ENCODE data around the gene DYNLT2B. TPM values are rescaled to one million over a fixed set of nuclear protein-coding genes. Genes with fewer than 3 reads are reported as not detected.
"Not testable (repeated sequence)": the region's sequence is repeated elsewhere in the genome, so short reads cannot be mapped to it uniquely, and the experiment has no call there.

DYNLT2B gene
- polyA plus RNA-seq, 3 donors = 2.5 to 3.0 (median 2.7) TPM

DNA sequence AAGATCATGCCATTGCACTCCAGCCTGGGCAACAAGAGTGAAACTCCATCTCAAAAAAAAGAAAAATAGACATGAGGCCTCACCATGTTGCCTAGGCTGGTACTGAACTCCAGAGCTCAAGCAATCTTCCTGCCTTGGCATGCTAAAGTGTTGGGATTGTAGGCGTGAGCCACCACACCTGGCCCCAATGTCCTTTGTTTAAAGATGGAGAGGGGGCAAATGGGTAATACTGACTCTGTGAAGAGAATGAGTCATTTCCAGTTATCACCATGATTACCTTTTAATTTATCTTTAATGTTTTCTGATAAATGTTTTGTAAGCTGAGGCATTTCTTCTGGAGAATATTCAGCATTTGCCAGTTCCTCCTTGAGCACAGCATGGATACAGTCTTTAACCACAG is 2.2 kb downstream of the DYNLT2B start:
- no peak overlapping the region for H3K27ac ChIP-seq (ENCODE audit: low read depth in 1 of 2, low read length in 2 of 2)

DNA sequence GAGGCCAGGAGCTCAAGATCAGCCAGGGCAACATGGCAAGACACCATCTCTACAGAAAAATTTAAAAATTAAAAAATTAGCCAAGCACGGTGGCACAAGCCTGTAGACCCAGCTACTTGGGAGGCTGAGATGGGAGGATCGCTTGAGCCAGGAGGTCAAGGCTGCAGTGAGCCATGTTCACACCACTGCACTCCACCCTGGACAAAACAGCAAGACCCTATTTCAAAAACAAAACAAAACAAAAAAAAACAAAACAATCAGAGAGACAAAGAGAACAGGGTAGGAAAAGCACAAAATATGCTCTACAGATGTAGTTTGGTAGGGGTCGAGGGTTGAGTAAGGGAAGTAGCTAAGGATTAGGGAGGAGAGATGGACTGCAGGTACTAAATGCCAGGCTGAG is 3.4 kb downstream of the DYNLT2B start:
- H3K9me3 ChIP-seq (replicated peaks in 1 of 2; ENCODE audit: control insufficient read depth in 1 of 2, insufficient read depth in 1 of 2, low read length in 2 of 2) = no peaks in the 10 kb centered on the region
- Mint-ChIP-seq H3K36me3 (peaks cover 0 to 2% of the 10 kb centered on the region in 2 donors), H3K4me1 (peaks cover 14% of the 10 kb centered on the region), H3K9me3 (no peaks in the 10 kb centered on the region), H3K27ac (peak overlapping the region in 1 of 7 donors; percentile 6), H3K27me3 (ENCODE audit: low read depth in 3 of 3) (peaks cover 0 to 5% (median 1%) of the 10 kb centered on the region in 3 donors), H3K4me3 (no peak overlapping the region)
- peaks cover 0 to 2% of the 10 kb centered on the region in 2 donors for H3K36me3 ChIP-seq (replicated peaks in 1 of 2; ENCODE audit: control insufficient read depth in 1 of 2, insufficient read depth in 2 of 2, low read length in 2 of 2)
- no peak overlapping the region for H3K4me3 ChIP-seq (replicated peaks in 1 of 3; ENCODE audit: low read depth in 2 of 3, low read length in 3 of 3)
- H2AFZ ChIP-seq (ENCODE audit: insufficient read depth, low read depth, low read length, poor library complexity, severe bottlenecking) = no peak overlapping the region
- peaks cover 5% of the 10 kb centered on the region for H3K79me2 ChIP-seq (ENCODE audit: insufficient read depth, low read length)
- intact Hi-C loops (cut with micrococcal nuclease) = loop anchor here in 1 of 2 donors (10.0 kb wide), 1 partner anchor 100 kb away; no protein-coding TSS in a partner anchor
- WGBS (ENCODE audit: insufficient coverage) = 89% methylated on average over 1 of the region's 3 CpGs
- H3K9ac ChIP-seq (ENCODE audit: insufficient read depth, low read length, poor library complexity, severe bottlenecking) = no peak overlapping the region
- H3K4me1 ChIP-seq (ENCODE audit: control insufficient read depth in 1 of 2, insufficient read depth in 2 of 2, low read length in 2 of 2) = peaks cover 2 to 6% of the 10 kb centered on the region in 2 donors
- no peaks in the 10 kb centered on the region for H4K20me1 ChIP-seq (ENCODE audit: insufficient read depth, low read length)
- TF ChIP-seq, protein P1, sequence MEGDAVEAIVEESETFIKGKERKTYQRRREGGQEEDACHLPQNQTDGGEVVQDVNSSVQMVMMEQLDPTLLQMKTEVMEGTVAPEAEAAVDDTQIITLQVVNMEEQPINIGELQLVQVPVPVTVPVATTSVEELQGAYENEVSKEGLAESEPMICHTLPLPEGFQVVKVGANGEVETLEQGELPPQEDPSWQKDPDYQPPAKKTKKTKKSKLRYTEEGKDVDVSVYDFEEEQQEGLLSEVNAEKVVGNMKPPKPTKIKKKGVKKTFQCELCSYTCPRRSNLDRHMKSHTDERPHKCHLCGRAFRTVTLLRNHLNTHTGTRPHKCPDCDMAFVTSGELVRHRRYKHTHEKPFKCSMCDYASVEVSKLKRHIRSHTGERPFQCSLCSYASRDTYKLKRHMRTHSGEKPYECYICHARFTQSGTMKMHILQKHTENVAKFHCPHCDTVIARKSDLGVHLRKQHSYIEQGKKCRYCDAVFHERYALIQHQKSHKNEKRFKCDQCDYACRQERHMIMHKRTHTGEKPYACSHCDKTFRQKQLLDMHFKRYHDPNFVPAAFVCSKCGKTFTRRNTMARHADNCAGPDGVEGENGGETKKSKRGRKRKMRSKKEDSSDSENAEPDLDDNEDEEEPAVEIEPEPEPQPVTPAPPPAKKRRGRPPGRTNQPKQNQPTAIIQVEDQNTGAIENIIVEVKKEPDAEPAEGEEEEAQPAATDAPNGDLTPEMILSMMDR (IDR thresholded peaks at IDR 0.05) = no peak
- no peak for DNase-seq
- no peak overlapping the region for H3K27ac ChIP-seq (ENCODE audit: low read depth in 1 of 2, low read length in 2 of 2)
- H3K27me3 ChIP-seq (ENCODE audit: control insufficient read depth in 2 of 2, insufficient read depth in 2 of 2, low read length in 2 of 2) = no peaks in the 10 kb centered on the region
- H3K4me2 ChIP-seq (replicated peaks; ENCODE audit: extremely low read depth, low read length, poor library complexity, severe bottlenecking) = no peak overlapping the region

More for the DNA sequence above, 2.2 kb downstream of the DYNLT2B start:
- Mint-ChIP-seq H3K9me3 (no peaks in the 10 kb centered on the region), H3K4me3 (no peak overlapping the region), H3K4me1 (peaks cover 16% of the 10 kb centered on the region), H3K27ac (no peak overlapping the region), H3K36me3 (peaks cover 0 to 2% of the 10 kb centered on the region in 2 donors), H3K27me3 (ENCODE audit: low read depth in 3 of 3) (peaks cover 0 to 1% (median 1%) of the 10 kb centered on the region in 3 donors)
- peaks cover 4 to 14% of the 10 kb centered on the region in 2 donors for H3K4me1 ChIP-seq (ENCODE audit: control insufficient read depth in 1 of 2, insufficient read depth in 2 of 2, low read length in 2 of 2)
- no peak overlapping the region for H2AFZ ChIP-seq (ENCODE audit: insufficient read depth, low read depth, low read length, poor library complexity, severe bottlenecking)
- H3K79me2 ChIP-seq (ENCODE audit: insufficient read depth, low read length) = peaks cover 5% of the 10 kb centered on the region
- H4K20me1 ChIP-seq (ENCODE audit: insufficient read depth, low read length) = no peaks in the 10 kb centered on the region
- no peaks in the 10 kb centered on the region for H3K27me3 ChIP-seq (ENCODE audit: control insufficient read depth in 2 of 2, insufficient read depth in 2 of 2, low read length in 2 of 2)
- no peak overlapping the region for H3K4me2 ChIP-seq (replicated peaks; ENCODE audit: extremely low read depth, low read length, poor library complexity, severe bottlenecking)
- TF ChIP-seq, protein P1 (IDR thresholded peaks at IDR 0.05) = no peak
- no peaks in the 10 kb centered on the region for H3K9me3 ChIP-seq (replicated peaks in 1 of 2; ENCODE audit: control insufficient read depth in 1 of 2, insufficient read depth in 1 of 2, low read length in 2 of 2)
- peaks cover 0 to 2% of the 10 kb centered on the region in 2 donors for H3K36me3 ChIP-seq (replicated peaks in 1 of 2; ENCODE audit: control insufficient read depth in 1 of 2, insufficient read depth in 2 of 2, low read length in 2 of 2)
- H3K9ac ChIP-seq (ENCODE audit: insufficient read depth, low read length, poor library complexity, severe bottlenecking) = no peak overlapping the region
- H3K4me3 ChIP-seq (replicated peaks in 1 of 3; ENCODE audit: low read depth in 2 of 3, low read length in 3 of 3) = no peak overlapping the region
- no CpG with 5 or more reads among the region's 1 CpG for WGBS (ENCODE audit: insufficient coverage)
- intact Hi-C loops (cut with micrococcal nuclease) = loop anchor here in 1 of 2 donors (5.0 to 10.0 kb wide), 2 partner anchors 41 to 99 kb away; no protein-coding TSS in a partner anchor
- DNase-seq = no peak

DNA sequence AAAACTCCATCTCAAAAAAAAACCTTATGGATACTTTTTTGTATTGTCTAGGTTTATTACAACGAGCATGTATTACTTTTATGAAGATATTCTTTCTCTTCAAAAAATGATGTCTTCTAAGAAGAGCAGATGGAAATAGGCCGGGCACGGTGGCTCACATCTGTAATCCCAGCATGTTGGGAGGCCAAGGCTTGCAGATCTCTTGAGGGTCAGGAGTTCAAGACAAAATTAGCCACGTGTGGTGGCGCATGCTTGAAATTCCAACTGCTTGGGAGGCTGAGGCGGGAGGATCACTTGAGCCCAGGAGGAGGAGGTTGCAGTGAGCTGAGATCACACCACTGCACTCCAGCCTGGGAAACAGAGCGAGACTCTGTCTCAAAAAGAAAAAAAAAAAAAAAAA is 4.0 kb downstream of the DYNLT2B start:
- not testable (repeated sequence) for H4K20me1 ChIP-seq (ENCODE audit: insufficient read depth, low read length); H3K4me1 ChIP-seq (ENCODE audit: control insufficient read depth in 1 of 2, insufficient read depth in 2 of 2, low read length in 2 of 2); H3K9ac ChIP-seq (ENCODE audit: insufficient read depth, low read length, poor library complexity, severe bottlenecking); H3K36me3 Mint-ChIP-seq; H3K27ac Mint-ChIP-seq; DNase-seq; H3K36me3 ChIP-seq (replicated peaks in 1 of 2; ENCODE audit: control insufficient read depth in 1 of 2, insufficient read depth in 2 of 2, low read length in 2 of 2); H3K27ac ChIP-seq (ENCODE audit: low read depth in 1 of 2, low read length in 2 of 2); H3K4me3 Mint-ChIP-seq; H3K79me2 ChIP-seq (ENCODE audit: insufficient read depth, low read length); H3K9me3 ChIP-seq (replicated peaks in 1 of 2; ENCODE audit: control insufficient read depth in 1 of 2, insufficient read depth in 1 of 2, low read length in 2 of 2); H3K9me3 Mint-ChIP-seq; H2AFZ ChIP-seq (ENCODE audit: insufficient read depth, low read depth, low read length, poor library complexity, severe bottlenecking); H3K4me3 ChIP-seq (replicated peaks in 1 of 3; ENCODE audit: low read depth in 2 of 3, low read length in 3 of 3); H3K27me3 Mint-ChIP-seq (ENCODE audit: low read depth in 3 of 3); H3K27me3 ChIP-seq (ENCODE audit: control insufficient read depth in 2 of 2, insufficient read depth in 2 of 2, low read length in 2 of 2); H3K4me2 ChIP-seq (replicated peaks; ENCODE audit: extremely low read depth, low read length, poor library complexity, severe bottlenecking)
- 100% methylated on average over 4 of the region's 7 CpGs for WGBS (ENCODE audit: insufficient coverage)
- intact Hi-C loops (cut with micrococcal nuclease) = loop anchor here in 1 of 2 donors (10.0 kb wide), 1 partner anchor 101 kb away; no protein-coding TSS in a partner anchor
- H3K4me1 Mint-ChIP-seq = peaks cover 10% of the 10 kb centered on the region
